ENCODE measurements around the gene FGD4.

The FGD4 gene

GRCh38 chr12:32457251-32458025, 58.1 kb downstream of the FGD4 start:
- no peak for DNase-seq

DNA sequence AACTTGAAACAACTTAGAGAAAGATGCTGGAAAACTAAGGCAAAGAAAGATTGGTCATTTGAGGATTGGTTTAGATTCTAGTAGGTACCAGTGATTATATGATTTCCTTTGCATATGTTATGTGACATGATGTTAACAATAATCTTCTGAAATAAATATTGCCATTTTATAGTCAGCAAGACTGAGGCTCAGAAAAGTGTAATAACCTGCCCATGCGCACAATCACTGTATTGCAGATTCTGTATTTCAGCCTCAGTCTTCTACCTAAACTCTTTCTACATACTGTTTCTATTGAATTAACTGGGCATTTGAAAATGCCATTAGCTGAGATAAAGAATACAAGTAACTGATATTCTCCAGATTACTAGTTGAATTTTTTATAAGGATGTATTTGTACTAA, 61.3 kb downstream of the FGD4 start:
- DNase-seq: no peak

GRCh38 chr12:32462908-32463307, 63.5 kb downstream of the FGD4 start:
- no peak for DNase-seq

DNA sequence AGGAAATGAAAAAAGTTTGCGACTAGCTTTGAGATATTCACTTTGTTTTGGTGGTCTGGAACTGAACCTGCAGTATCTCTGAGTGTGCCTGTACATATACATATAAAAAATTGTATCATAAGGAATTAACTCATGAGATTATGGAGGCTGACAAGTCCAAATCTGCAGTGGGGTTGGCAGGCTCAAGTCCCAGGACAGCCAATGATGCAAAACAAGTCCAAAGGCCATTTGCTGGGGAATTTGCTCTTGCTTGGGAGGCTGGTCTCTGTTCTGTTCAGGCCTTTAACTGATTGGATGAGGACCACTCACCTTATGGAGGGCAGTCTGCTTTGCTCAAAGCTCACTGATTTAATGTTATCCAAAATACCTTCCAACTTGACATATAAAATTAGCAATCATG, 66.8 kb downstream of the FGD4 start:
- DNase-seq: no peak

DNA sequence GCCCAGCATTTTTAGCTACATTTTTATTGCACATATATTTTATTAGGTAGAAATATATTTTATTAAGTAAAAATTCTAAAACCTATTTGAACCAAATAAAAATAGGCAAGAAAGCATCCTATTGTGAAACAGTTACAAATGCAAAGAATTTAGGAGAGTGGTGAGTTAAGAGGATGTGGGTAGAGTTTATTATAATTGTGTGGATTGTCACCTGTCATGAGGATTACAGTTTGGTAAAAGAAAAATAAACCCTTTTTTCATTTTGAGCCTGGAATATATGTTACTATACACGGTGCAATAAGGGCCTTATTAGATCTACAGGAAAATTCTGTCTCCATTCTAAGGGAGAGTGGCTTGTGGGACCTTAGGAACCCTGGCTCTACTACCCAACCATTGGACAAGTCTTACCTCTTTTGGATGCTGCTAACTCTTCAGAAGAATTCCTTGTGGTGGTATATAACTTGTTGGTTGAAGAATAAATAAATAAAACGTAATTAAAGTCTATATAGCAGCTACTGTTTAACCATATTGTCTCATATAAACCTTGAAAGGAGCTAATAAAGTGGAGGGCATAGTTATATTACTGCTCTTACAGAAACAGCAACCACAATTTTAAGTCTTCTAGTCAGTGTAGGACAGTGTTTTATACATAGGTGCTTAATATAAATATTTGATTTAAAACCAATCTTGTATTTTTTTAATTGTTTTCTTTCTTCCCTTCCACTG, 67.8 kb downstream of the FGD4 start:
- DNase-seq: no peak

DNA sequence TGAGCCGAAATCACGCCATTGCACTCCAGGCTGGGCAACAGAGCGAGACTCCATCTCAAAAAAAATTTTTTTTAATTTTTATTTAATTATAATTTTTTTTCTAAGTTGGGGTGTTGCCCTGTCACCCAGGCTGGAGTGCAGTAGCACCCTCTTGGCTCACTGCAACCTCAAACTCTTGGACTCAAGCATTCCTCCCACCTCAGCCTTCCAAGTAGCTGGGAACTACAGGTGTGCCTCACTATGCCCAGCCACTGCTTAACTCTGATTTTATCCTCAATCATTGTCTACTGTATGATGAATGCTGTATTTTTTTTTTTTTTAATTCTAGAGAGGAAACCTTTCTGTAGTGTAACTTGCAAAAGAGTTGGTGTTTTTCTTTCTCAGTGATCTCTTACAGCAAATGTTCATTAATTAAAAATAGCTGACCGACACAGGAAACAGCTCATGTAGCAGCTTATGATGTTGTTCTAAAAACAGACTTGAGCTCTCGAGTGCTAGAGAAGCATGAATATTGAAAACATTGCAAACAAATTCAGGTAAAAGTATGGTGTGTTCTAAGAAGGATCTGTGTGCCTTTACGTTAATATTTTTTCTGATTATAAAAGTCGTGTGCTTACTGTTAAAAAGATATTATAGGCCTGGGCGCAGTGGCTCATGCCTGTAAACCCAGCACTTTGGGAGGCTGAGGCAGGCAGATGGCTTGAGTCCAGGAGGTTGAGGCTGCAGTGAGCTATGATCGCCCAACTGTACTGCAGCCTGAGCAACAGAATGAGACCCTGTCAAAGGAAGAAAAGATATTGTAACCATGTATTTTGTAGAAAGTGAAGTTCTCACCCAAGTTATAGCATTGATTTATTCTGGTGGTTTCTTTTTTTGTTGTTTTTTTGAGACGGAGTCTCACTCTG, 68.9 kb downstream of the FGD4 start:
- DNase-seq: no peak

DNA sequence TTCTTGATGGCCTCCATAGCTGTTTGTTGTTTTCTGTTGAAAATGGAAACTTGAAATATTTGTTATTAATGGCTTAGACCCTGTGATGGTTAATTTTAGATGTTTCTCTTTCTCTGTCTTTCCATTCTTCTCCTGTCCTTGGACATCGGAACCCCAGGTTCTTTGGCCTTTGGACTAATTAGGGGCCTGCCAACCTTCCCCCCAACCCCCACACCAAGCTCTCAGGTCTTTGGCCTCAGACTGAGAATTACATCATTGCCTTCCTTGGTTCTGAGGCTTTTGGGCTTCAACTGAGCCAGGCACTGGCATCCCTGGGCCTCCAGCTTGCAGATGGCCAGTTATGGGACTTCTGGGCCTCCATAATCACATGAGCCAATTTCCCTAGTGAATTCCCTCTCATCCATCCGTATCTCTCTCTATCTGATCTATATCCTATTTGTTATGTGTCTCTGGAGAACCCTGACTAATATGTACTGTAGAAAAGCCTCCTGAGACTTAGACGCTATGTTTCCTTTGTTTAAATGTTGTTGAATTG, 71.6 kb downstream of the FGD4 start:
- DNase-seq: no peak

GRCh38 chr12:32471591-32472001, 72.2 kb downstream of the FGD4 start:
- DNase-seq: no peak

GRCh38 chr12:32475724-32476123, 76.4 kb downstream of the FGD4 start:
- no peak for DNase-seq

DNA sequence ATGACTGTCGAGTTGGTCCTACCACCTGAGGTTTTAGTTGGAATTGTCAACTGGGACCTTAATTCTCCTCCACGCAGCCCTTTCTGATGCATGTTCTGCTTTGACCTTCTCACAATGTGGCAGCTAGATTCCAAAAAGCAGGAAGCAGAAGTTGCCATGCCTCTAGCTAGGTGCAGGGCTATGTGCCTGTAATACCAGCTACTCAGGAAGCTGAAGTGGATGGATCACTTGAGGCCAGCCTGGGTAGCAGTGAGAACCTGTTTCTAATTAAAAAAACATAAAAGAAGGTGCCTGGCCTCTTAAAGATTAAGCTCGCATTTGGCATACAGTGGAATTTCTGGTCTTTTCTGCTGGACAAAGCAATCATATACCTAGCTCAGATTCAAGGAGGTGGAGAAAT, 77.1 kb downstream of the FGD4 start:
- no peak for DNase-seq

DNA sequence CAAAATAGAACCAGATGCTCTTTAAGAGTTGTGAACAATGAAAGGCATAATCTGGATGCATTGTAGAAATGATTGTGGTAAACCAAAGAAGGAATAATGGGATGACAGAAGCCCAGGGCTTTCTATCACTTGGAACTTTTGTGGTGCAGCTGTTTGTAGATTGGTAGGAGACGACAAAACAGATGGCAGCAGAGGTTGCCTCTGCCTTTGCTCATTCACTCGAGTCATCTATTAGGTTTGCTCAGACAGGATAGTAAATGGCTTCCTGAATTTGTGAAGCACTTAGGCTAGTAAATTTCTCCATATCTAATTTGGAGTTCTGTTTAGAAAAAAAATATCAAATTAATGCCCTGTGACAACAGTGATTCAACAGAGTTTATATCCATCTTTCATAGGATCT, 78.4 kb downstream of the FGD4 start:
- no peak for DNase-seq

DNA sequence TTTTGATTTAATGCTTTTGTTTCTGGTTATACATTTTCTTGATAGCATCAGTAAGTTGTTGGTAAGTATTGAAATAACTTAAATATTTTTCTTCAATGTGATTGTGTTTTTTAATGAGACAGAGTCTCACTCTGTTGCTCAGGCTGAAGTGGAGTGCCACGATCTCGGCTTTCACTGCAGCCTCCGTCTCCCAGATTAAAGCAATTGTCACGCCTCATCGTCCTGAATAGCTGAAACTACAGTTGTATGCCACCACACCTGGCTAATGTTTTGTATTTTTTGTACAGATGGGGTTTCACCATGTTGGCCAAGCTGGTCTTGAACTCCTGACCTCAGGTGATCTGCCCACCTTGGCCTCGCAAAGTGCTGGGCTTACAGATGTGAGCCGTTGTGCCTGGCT, 78.8 kb downstream of the FGD4 start:
- DNase-seq: no peak

- no peak for DNase-seq
Observed at GRCh38 chr12:32478858-32479725, 79.7 kb downstream of the FGD4 start.

GRCh38 chr12:32482226-32482625, 82.9 kb downstream of the FGD4 start:
- DNase-seq: no peak

DNA sequence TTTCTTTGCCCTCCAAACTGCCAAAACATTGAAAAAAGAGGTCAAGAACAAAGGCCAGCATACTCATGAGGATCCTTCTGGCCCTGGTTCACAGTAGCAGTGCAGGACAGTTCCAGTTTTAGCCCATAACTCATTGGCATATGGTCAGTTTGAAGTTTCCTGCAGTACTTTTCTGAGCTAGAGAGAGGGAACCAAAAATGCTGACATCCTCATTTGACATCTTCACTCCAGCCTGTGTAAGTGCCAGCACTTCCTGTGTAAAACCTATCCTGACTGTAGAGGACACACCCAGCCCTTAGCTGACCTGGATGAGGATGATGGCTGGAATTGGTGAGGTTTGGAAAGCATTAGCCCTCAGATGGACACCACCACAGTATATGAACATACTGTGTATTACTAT, 84.1 kb downstream of the FGD4 start:
- DNase-seq: no peak

DNA sequence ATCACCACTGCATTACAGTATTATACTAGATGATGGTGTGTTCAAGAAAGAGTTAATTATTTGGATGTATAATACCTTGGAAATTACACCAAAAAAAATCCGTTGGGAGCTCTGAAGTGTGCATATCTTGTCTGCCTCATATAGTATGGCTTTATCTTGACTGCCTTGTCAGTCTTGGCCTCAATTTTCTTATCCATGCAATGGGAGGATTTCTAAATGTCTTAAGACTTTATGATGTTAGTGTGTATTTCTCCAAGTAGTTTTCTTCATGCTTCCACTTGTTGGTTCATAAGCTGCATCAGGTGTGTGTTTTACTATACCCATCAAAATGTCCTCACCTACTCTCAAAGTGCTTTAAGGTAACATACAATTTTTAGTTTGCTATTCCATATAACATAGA, 84.6 kb downstream of the FGD4 start:
- no peak for DNase-seq

DNA sequence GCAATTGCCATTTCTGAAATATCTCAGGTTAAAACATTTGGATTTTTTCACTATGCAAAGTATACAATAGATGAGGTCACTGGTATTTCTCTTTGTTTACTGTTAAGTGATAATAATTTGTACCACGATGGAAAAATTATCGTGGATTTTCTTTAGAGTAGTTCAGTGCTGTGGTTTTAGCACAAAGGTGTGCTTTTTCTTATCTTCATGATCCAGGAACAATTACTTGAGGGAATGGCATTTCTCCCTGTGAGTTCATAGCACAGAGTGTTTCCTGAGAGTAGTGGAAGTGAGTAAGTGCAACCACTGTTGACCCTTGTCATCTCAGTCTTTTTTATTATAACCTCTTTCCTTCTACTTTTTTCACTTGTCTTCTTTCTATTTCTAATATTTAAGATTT, 86.8 kb downstream of the FGD4 start:
- no peak for DNase-seq

DNA sequence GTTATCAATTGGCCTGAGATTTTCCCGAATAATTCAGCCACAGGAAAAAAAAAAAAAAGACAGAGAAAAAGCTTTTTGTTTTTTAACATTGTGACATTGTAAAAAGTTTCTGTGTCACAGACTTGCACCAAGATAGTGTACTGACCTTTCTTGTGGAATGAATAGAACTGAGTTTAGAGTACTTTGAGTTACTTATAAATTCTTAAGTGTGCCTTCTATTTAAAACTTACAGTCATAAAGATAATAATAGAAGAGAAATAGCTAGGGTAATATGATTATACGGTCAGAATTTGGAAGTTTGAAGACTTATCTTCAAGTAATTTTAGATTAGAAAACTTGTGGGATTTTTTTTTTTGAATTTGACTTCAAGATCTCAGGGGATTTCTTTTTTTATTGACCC, 88.8 kb downstream of the FGD4 start:
- DNase-seq: no peak

- DNase-seq: no peak
Observed at GRCh38 chr12:32489070-32489469, 89.7 kb downstream of the FGD4 start.

DNA sequence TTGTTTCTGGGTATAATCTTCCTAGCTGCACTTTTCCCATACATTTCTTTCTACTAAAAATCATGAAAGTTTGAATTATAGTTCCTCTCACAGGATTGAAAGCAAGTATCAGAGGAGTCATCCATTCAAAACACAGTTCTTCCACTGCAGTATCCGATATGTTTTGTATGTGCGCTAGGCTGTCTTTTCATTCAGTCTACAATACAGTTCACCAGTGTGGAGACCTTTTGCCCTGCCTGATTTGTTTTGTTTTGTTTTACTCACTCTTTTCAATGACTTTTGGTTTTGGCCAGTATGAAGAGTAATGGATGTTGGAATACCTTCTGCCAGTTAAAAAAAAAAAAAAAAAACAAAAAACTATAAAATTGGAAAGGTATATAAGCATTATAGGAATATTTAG, 91.4 kb downstream of the FGD4 start:
- no peak for DNase-seq

DNA sequence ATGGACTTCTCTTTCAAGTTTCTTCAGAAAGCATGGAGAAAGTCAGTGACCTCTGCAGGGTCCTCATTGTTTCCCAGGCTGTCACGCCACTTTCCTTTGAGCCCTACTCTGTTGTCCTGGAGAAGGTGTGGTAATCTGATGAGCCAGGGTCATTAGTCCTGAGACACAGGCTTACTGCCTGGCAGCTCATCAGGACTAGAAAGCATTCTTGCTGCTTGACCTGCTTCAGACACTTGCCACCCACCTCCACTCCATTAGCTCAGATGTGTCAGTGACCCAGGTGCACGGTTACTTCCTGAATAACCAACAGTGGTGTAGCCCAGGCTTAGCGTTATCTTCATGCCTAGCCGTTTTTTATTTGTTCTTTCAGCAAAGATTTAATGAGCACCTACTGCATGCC, 93.9 kb downstream of the FGD4 start:
- DNase-seq: no peak

DNA sequence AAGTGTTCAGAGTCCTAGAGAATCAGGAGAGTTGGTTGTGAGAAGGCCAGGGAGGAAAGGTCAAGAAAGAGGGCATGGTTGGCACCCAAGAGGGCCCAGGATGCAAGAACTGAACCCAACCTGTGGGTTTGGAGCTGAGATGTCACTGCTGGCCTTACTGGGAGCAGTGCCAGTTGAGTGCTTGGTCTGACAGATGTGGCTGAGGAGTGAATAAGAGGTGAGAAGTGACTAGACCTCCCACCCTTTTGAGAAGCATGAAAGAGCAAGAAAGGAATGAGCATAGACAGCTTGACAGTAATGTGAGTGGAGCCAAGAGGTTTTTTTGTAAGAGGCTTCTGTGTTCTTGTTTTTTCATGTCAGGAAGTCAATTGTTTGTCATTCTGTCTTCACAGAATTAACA, 95.3 kb downstream of the FGD4 start:
- no peak for DNase-seq
